Cardiac muscle cell (in vitro differentiated cells and primary cell): ENCODE data around the gene TESMIN. TPM values are rescaled to one million over a fixed set of nuclear protein-coding genes. Genes with fewer than 3 reads are reported as not detected.

Source experiments
- DNase-seq, 2 donors: peaks; one replicate each; pipeline versions ENCODE4 v3.0.0 to v3.0.0-alpha.2; 2010 to 2017; ENCODE audit warnings: low read depth in 1 of 2, low spot score in 1 of 2
- H3K27ac ChIP-seq: fragments of 200-600 bp; sonication (generic); 2 replicates; pipeline ENCODE4 v1.5.1; 2016
- H3K27me3 ChIP-seq: fragments of 200-600 bp; sonication (generic); 2 replicates; pipeline ENCODE4 v1.6.0; 2016; ENCODE audit warnings: control low read depth
- H3K36me3 ChIP-seq: fragments of 200-600 bp; sonication (generic); 2 replicates; pipeline ENCODE4 v1.5.1; 2016; ENCODE audit warnings: control low read depth
- H3K4me1 ChIP-seq: fragments of 200-600 bp; sonication (generic); 2 replicates; pipeline ENCODE4 v1.8.1; 2017; ENCODE audit warnings: low read depth, mild to moderate bottlenecking, mixed run types
- H3K4me3 ChIP-seq: fragments of 200-600 bp; sonication (generic); 2 replicates; pipeline ENCODE4 v1.5.1; 2016; ENCODE audit warnings: mild to moderate bottlenecking
- H3K9me3 ChIP-seq: fragments of 200-600 bp; sonication (generic); 2 replicates; pipeline ENCODE4 v1.5.1; 2017; ENCODE audit warnings: low read depth, mild to moderate bottlenecking, control low read depth
- CTCF ChIP-seq: IDR thresholded peaks from 2 replicates; pipeline ENCODE4 v1.5.1; 2012; ENCODE audit warnings: low read depth, mild to moderate bottlenecking, low read length
- polyA plus RNA-seq: library from polyadenylated mRNA; unstranded; fragments of >200 nt; fragmentation: Nextera tagmentation; extraction: Ambion mirVana; gene quantifications from 2 replicates; pipeline ENCODE4 v1.2.1, GENCODE V29; 2016
- total RNA-seq: library from RNA; depleted of rRNA; stranded (reverse); fragments of >200 nt; gene quantifications from 2 replicates; pipeline ENCODE4 v1.2.3, GENCODE V29; 2016

Gene TESMIN
- total and polyA plus RNA-seq, 2 experiments from 2014 or later: 4.6 to 23.5 TPM

GRCh38 chr11:68695531-68695930, 55.8 kb downstream of the TESMIN start:
- Histone ChIP-seq H3K36me3 (no peaks in the 10 kb centered on the region), H3K4me1 (peaks cover 12% of the 10 kb centered on the region), H3K4me3 (no peak overlapping the region), H3K27me3 (no peaks in the 10 kb centered on the region), H3K27ac (no peak overlapping the region), H3K9me3 (no peaks in the 10 kb centered on the region)
- DNase-seq: no peak
- TF ChIP-seq CTCF: no peak

GRCh38 chr11:68694431-68695297, 56.7 kb downstream of the TESMIN start:
- Histone ChIP-seq H3K9me3 (no peaks in the 10 kb centered on the region), H3K4me1 (peaks cover 17% of the 10 kb centered on the region), H3K27ac (no peak overlapping the region), H3K4me3 (no peak overlapping the region), H3K27me3 (no peaks in the 10 kb centered on the region), H3K36me3 (no peaks in the 10 kb centered on the region)
- DNase-seq: no peak
- TF ChIP-seq CTCF: no peak

GRCh38 chr11:68693484-68693882, 57.8 kb downstream of the TESMIN start:
- no peak overlapping the region for H3K4me3 ChIP-seq
- H3K4me1 ChIP-seq: peaks cover 17% of the 10 kb centered on the region
- no peaks in the 10 kb centered on the region for H3K27me3 ChIP-seq
- peak overlapping the region; percentile 15 for H3K27ac ChIP-seq
- TF ChIP-seq CTCF: no peak
- H3K36me3 ChIP-seq: no peaks in the 10 kb centered on the region
- no peaks in the 10 kb centered on the region for H3K9me3 ChIP-seq
- DNase-seq: no peak

- Histone ChIP-seq H3K4me3 (no peak overlapping the region), H3K27me3 (no peaks in the 10 kb centered on the region), H3K36me3 (no peaks in the 10 kb centered on the region), H3K27ac (peak overlapping the region; percentile 15), H3K4me1 (peaks cover 17% of the 10 kb centered on the region), H3K9me3 (no peaks in the 10 kb centered on the region)
- DNase-seq: peak in 1 of 2 donors; percentile 83
- TF ChIP-seq CTCF: no peak
Measured at GRCh38 chr11:68692871-68693483, 58.3 kb downstream of the TESMIN start.

GRCh38 chr11:68692115-68692514, 59.2 kb downstream of the TESMIN start:
- no peak for DNase-seq
- peaks cover 6% of the 10 kb centered on the region for H3K27me3 ChIP-seq
- no peaks in the 10 kb centered on the region for H3K9me3 ChIP-seq
- H3K4me3 ChIP-seq: no peak overlapping the region
- H3K36me3 ChIP-seq: no peaks in the 10 kb centered on the region
- no peak overlapping the region for H3K27ac ChIP-seq
- no peak for TF ChIP-seq CTCF
- H3K4me1 ChIP-seq: peaks cover 17% of the 10 kb centered on the region
